Activated CD4-positive, CD25-positive, alpha-beta regulatory T cell treated with anti-CD3 and anti-CD28 coated beads, Interleukin-2, amount 50 U/mL, for 72 hours (primary cell): ENCODE data around the gene CCP110.

Experiments
- DNase-seq: peaks from one replicate; pipeline ENCODE4 v3.0.0; 2021

Gene CCP110

DNA sequence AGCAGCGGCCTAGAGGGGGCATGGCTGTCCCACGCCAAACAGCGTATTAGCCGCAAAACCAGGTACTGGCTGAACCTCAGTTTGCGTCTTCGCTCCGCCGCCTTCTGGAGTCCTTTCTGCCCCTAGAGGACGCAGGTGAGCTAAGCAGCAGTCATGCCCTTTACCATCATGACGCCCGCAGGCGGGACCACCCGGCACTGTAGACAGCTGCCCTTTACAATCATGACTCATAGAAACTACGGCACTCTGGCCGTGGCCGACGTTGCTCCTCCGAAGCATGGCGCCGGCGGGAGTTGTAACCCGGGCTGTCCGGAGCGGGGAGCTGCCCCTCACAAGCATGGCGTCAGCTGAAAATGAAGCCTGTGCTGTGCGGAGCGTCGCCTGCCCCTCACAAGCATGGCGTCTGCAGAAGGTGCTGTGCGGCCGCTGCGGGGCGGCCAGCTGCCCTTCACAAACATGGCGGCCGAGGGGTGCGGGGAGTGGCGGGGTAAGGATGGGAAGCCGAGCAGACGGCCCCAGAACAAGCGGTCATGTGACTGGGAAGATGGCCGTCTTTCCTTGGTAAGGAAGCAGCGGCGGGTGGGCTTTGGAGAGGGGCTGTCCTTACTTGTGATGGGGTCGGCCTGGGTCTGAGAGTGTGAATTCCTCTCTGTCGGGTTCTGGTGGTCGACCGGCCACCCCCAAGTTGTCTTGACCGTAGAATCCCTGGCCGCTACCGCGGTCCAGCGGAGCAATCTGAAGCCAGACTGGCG is 31.6 kb downstream of the CCP110 start, which contains the start of gene VPS35L:
Gene VPS35L (plus strand): TSS at position 518 of the 752 bp plus-strand sequence. CDS start 27 bp downstream, at position 545.
- DNase-seq, result peak; percentile 96

DNA sequence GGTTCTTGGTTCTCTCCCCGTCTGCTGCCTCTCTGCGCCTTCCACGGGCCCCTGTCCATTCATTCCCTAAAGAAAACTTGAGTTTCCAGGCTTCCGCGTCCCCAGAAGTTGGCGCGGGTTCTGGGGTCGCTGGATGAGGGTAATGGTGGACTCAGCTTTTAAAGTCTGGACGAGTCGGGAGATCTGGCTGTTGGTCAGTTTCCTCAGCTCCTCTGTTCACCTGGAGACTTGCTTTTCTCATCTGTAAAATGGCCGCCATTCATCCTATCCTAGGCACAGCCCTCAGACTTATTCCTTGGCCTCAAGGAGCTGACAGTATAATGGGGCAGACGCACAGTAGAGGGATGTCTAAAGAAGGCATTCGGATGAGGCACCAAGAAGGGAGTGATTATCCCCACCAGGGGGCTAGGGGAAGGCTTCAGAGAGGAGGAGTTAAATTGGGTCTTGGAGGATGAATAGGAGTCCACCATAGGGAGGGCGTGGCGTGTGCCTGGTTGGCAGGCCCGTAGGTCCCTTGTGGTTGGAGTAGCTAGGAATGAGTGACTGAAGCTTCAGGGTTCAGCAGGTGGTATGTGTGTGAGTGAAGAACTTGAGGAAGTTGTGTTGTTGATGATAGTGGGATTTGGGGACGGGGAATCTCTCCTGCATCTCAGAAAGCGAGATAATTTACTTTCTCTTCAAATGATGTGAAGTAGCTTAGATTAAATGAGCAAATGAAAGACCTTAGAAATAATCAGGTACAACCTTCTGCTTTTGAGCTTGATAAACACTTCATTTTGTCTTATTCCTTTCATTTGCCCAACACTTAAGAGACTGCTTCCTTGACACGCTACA is 32.4 kb downstream of the CCP110 start:
- DNase-seq, result peak; percentile 39

DNA sequence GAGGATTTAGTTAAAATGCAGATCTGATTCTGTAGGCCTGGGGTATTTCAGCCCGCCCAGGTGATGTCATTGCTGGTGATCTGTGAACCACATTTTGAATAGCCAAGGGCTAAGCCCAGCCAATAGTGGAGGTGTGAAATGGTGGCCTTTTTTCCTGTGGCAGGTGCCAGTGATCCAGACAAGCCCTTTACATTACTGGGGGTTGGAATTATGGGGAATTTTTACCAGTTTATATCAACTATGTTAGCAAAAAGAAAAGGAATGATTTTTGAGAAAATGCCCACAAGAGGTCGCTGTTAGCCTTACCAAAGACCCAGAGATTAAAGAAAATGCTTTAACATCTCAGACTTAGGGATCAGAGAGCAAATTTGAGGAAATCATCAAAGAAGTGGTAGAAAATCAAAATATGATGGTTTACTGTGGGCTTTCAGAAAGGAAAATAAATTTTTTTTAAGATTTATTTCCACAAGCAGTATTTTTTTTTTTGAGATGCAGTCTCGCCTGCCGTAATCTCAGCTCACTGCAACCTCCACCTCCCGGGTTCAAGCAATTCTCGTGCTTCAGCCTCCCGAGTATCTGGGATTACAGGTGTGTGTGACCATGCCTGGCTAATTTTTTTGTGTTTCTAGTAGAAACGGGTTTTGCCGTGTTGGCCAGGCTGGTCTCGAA is 35.6 kb downstream of the CCP110 start:
- DNase-seq, result no peak

DNA sequence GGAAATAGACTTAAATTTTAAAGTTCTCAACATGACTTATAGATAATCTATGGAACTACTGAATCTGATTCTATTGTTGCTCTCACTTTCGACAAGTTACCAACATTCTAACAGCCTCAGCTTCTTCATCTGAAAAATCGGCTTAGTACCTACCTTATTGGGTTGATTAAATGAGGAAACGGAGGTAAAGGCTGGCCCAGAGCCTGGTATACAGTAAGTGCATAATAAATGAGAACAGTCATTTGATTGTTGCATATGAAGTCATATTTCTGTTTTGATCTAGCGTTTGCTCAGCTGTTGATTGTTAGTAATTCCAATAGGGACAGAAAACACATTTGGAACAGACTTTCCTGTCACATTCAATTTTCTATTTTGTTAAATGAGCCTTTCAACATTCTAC is 36.3 kb downstream of the CCP110 start:
- DNase-seq, result no peak

DNA sequence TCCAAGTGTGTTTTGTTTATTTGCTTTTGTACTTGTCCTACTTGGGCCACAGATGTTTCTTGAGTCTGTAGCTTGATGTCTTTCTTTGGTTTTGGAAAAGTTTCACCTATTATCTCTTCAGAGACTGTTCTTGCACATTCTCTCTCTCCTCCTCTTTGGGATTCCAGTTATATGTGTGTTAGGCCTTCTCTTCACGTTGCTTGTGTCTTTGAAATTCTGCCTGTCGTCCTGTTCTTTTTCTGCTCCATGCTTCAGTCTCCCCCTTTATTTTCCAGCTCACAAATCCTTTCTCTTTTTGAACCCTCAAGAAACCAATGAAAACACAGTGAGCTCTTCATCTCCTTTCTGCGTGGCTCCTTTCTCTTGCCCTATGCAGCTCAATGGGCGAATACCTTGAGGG is 39.6 kb downstream of the CCP110 start:
- no peak for DNase-seq

DNA sequence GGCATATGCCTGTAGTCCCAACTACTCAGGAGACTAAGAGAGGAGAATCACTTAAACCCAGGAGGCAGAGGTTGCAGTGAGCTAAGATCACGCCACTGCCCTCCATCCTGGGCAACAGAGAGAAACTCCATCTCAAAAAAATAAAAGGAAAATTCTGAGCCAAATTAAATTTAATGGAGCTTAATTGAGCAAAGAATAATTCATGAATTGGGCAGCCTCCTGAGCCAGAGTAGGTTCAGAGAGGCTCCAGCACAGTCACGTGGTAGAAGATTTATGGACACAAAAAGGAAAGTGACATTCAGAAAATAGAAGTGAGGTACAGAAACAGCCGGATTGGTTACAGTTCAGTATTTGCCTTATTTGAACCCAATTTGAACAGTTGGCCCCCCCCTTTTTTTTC is 42.6 kb downstream of the CCP110 start:
- no peak for DNase-seq

DNA sequence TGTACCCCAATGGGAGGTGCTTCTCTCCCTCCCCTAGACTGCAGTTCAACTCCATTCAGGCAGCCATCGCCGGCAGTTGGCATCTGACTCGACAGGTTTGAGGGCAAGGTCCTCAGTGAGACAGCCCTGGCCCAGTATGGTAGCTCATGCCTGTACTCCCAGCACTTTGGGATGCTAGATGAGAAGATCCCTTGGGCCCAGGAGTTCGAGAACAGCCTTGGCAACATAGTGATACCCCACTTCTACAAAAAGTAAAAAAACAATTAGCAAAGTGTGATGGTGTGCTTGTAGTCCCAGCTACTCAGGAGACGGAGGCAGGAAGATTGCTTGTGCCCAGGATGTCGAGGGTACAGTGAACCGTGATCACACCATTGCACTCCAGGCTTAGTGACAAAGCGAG is 43.8 kb downstream of the CCP110 start:
- no peak for DNase-seq

DNA sequence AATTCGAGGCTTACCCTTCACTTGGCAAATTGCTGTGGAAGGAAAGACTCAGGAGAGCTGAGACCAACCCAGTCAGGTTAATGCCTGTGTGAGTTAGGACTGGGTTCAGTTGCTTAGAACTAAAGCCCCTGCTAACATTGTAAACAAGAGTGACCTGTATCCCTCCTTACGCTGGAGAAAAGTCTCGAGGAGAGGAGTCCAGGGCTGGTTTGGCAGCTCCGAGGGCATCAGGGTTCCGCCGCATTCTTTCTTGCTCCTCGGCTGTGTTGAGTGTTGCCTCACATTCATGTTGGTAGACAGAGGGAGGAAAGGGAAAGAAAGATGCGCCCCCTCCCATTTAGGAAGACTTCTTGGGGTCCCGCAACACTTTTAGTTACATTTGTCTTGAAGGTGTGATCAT is 50.3 kb downstream of the CCP110 start:
- no peak for DNase-seq

DNA sequence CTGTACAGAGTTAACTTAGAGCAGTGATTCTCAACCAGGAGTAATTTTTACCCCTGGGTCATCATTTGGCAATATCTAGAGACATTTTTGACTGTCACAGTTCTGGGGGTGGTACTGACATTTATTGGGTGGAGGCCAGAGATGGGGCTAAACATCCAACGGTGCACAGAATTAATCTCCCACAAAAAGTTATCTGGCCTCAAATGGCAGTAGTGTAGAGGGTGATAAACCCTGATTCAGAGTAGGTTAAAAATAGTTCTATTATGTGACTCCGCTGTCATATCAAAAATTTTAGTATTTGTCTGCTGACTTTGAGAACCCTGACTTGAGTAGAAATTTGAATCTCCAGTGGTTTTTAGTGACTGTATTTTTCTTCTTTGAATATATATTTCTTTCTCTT is 50.9 kb downstream of the CCP110 start:
- DNase-seq, result no peak

DNA sequence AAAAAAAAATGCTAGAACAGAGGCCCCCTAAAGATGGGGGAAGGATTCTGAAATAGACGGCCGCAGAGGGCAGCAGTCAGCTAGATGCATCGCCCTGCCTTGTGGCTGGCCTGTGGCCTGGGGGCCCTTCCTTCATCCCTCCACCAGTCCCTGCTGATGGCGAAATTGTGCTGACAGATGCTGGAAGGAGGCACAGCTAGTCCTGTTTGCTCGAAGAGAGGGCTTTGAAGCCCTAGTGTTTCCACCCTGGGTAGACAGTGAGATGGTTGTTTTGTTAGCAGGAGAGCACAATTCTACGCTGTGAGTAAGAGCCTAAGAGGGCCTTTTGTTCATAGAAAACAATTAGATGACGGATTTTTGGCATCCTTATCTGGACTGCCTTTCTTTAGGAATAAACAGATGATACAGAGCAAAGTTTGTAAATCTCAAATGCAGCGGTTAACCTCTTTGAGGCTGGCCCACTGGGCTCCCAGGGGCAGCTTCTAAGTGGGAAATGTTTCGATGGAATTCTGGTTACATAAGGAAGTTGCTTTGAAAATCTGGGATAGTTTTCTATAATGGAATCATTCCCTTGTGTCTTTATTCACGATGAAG is 54.7 kb downstream of the CCP110 start:
- no peak for DNase-seq

DNA sequence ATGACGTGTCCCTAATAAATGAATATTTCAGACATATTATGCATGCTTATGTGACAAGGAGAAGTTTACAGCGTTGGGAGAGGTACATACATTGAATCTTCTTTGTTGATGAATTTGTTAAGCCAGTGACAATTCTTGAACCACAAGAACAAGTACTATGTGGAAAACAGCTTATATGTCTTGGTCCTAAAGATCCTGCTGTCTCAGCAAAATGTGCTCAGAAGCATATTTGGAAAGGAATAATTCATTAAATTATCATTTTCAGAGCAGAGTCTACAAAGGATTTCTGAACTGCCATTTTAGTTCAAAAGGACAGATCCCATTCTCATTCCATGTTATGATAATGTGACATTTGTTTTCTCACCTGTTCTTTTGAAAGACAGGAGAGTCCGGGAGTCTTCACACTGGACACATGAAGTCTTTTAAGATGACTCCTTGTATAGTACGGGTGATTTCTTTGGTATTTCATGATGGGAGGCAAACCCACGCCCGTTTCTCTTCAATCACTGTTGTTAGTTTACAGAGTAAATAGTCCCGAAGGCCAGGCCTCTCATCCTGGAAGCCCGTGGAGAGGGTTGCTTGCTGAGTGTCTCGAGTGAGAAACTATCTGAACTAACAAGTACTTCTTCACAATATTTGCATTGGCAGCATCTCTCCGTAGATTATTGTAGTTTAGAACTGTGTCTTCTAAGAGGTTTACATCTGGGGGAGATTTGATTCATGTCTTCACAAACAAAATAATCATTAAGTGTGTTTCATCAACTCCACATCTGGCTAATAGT is 58.5 kb downstream of the CCP110 start:
- no peak for DNase-seq

DNA sequence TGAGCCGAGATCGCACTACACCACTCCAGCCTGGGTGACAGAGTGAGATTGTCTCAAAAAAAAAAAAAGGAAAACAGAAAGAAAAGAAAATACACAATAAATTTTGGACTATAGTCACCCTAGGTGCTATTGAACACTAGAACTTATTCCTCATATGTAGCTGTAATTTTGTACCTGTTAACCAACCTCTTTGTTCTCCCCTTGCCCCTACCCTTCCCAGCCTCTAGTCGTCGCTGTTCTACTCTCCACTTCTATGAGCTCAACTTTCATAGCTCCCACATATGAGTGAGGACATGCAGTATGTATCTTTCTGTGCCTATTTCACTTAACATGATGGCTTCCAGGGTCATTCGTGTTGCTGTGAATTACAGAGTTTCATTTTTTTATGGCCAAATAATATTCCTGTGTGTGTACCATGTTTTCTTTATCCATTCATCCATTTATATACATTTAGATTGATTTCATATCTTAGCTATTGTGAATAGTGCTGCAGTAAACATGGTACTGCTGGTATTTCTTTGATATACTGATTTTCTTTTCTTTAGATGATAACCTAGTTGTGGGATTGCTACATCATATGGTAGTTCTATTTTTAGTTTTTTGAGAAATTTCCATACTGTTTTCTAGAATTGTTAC is 60.0 kb downstream of the CCP110 start:
- DNase-seq, result no peak

DNA sequence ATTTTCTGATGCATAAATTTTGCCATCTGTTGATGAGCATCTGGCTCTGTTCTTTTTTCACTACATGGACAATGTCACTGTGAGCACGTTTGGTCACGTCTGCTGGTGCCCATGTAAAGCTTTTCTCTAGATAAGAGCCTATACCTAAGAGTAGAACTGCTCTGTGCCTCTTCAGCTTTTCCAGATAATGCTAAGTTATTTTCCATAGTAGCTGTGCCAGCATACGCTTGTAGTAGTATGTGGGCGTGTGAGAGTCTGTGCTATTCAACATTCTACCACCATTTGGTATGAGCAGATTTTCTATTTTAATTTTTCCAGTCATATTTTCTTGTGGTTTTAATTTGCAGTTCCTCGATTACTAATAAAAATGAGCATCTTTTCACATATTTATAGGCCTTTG is 64.9 kb downstream of the CCP110 start:
- DNase-seq, result no peak

DNA sequence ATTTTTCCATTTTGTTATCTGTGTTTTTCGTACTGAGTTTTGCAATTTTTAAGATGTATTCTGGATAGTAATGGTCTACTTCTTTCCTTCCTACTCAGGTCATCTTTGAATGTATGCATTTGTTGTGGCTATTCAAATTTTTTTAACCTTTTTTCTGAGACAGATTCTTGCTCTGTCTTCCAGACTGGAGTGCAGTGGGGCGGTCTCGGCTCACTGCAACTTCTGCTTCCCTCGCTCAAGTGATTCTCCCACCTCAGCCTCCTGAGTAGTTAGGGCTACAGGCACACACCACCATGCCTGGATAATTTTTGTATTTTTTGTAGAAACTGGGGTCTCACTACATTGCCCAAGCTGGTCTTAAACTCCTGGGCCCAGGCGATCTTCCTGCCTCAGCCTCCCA is 65.4 kb downstream of the CCP110 start:
- no peak for DNase-seq

DNA sequence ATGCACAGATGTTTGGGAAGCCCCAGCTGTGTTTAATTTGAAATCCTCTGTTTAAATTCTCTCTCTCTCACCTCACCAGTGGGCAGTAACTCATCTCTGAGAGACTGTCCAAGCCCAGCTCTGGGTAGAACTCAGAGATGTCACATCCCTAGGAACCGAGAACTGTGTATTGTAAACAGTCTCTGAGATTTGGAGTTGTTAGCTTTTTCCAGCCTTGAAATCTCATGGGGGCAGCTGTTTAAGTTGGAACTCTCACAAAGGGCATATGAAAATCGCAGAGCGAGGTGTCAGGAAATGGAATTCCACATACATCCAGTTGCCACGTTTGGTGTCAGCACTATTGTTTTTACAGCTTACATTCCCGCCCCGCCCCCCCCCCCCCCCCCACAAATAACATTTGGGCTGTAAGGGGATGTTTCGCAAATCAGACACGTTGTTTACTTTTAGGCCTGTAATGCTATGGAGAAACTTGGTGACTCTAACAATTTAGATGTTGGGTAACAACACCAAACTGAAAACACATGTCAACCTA is 66.1 kb downstream of the CCP110 start:
- DNase-seq, result no peak

DNA sequence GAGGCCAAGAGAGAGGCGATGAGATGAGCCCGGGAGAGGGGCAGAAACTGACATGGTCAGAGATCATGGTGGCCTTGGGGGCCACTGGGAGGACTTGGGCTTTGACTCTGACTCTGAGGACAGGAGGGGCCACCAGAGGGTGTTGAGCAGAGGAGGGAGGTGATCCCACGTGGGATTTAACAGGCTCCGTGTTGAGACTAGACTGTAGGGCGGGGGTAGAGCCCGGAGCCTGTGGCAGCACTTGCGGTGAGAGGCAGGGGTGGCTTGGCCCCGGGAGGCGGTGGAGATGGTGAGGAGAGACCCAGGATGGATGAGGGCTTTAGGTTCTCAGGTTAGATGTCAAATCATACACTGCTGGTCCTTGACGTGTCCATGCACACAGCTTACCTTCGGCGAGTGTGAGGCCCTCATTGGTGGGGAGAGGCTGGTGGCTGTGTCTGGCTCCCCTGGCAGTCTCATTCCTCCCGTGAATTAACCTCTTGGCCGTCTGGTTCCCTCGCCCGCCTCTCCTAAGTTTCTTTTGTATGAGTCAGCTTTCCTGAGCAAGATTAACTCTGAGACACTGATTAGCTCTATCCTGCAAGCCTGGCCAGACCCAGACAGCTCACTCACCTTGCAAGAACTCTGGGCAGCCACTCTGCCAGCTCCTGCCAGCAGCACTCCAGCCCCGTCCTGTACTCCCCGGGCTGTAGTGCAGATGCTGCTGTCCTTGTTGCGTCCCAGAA is 71.5 kb downstream of the CCP110 start:
- DNase-seq, result no peak

DNA sequence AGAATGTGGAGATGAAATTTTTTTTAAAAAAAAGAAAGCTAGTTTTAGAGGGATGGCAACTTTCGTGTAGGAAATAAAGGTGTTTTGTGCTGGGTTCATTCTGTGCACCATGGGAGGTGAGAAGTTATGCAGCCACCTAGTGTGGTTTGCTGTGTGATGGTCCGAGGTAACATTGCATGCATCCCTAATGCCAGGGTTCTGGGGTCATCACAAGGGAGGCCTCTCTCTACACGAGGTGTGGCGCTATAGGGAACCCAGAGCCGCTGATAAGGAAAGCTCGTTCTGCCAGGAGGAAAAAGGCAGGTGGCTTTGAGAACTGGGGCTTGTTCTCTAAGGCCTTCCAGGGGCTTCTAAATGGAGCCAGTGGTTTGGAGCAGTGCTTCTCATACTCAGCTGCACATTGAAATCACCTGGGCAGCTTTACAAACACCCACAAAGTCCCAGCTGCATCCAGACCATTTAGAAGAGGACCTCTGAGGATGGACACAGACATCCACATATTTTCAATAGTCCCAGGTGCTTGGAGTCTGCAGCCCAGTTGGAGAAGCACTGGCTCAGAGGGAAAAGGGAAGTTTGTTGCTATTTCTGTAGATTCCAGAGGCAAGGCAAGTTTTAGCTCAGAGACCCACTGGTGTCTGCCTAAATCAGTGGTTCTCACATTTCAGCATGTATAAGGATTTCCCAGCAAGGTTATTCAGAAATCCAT is 75.2 kb downstream of the CCP110 start:
- no peak for DNase-seq

DNA sequence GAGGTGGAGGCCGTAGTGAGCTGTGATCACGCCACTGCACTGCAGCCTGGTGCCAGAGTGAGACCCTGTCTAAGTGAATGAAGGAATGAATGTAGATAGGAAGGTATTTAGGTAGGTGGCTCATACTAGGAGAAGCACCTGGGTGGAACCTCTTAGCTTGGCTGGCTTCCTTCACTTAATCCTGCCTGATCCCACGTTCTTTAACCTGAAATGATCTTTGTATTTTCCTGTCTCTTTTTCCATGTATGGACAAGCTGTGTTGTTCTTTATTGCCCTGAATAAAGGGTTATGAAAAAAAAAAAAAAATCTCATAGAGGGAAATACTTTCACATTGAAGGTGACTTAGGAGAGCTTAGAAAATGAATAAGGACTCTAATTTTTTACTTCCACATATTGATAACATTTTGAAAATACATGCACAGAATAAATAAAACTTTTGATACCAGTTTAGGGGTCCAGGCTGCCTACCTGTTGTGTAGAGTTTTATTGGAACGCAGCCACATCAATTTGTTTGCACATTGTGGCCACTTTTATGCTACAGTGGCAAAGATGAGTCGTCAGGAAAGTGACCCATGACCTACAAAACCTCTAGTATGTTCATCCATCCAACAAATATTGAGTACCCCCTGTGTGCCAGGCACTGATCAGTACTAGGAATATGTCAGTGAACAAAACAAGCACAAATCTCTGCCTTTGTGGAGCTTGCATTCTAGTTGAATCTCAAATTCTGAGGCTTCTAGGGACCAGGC is 76.4 kb downstream of the CCP110 start:
- no peak for DNase-seq
